ENCODE measurements around the gene ISCU.

The ISCU gene

GRCh38 chr12:108598553-108599250, 36.3 kb downstream of the ISCU start:
- Histone ChIP-seq H3K79me2 (ENCODE audit: insufficient read depth, low read length) (no peaks in the 10 kb centered on the region), H3K4me3 (ENCODE audit: insufficient read depth, low read length, poor library complexity, severe bottlenecking) (no peak overlapping the region), H3K27ac (ENCODE audit: low read depth, low read length) (no peak overlapping the region), H3K27me3 (ENCODE audit: low read length) (no peaks in the 10 kb centered on the region), H3K4me2 (ENCODE audit: low read depth, low read length, poor library complexity, severe bottlenecking) (no peak overlapping the region), H3K36me3 (ENCODE audit: low read length) (no peaks in the 10 kb centered on the region), H3F3A (ENCODE audit: insufficient read depth) (no peaks in the 10 kb centered on the region), H3K9me2 (replicated peaks; ENCODE audit: insufficient read depth, low read length) (no peaks in the 10 kb centered on the region), H3K9me3 (ENCODE audit: insufficient read depth, low read length) (no peaks in the 10 kb centered on the region), H4K20me1 (ENCODE audit: low read depth, low read length) (no peaks in the 10 kb centered on the region), H2AFZ (ENCODE audit: low read depth, low read length, severe bottlenecking) (no peak overlapping the region), H3K9ac (ENCODE audit: low read length) (no peak overlapping the region)
- no peak for TF ChIP-seq CTCF (IDR thresholded peaks at IDR 0.05; ENCODE audit: insufficient read depth, low read length, poor library complexity, severe bottlenecking)
- no peak for TF ChIP-seq EZH2phosphoT487 (conservative IDR thresholded peaks at IDR 0.05; ENCODE audit: low read length)

GRCh38 chr12:108599541-108599940, 37.1 kb downstream of the ISCU start:
- Histone ChIP-seq H3K4me2 (ENCODE audit: low read depth, low read length, poor library complexity, severe bottlenecking) (no peak overlapping the region), H3K9ac (ENCODE audit: low read length) (no peak overlapping the region), H3K36me3 (ENCODE audit: low read length) (no peaks in the 10 kb centered on the region), H3K9me2 (replicated peaks; ENCODE audit: insufficient read depth, low read length) (no peaks in the 10 kb centered on the region), H4K20me1 (ENCODE audit: low read depth, low read length) (no peaks in the 10 kb centered on the region), H3K9me3 (ENCODE audit: insufficient read depth, low read length) (no peaks in the 10 kb centered on the region), H2AFZ (ENCODE audit: low read depth, low read length, severe bottlenecking) (no peak overlapping the region), H3K79me2 (ENCODE audit: insufficient read depth, low read length) (no peaks in the 10 kb centered on the region), H3K27me3 (ENCODE audit: low read length) (no peaks in the 10 kb centered on the region), H3F3A (ENCODE audit: insufficient read depth) (no peaks in the 10 kb centered on the region), H3K4me3 (ENCODE audit: insufficient read depth, low read length, poor library complexity, severe bottlenecking) (no peak overlapping the region), H3K27ac (ENCODE audit: low read depth, low read length) (no peak overlapping the region)
- TF ChIP-seq CTCF (IDR thresholded peaks at IDR 0.05; ENCODE audit: insufficient read depth, low read length, poor library complexity, severe bottlenecking) (no peak), EZH2phosphoT487 (conservative IDR thresholded peaks at IDR 0.05; ENCODE audit: low read length) (no peak)

- Histone ChIP-seq H2AFZ (ENCODE audit: low read depth, low read length, severe bottlenecking) (no peak overlapping the region), H4K20me1 (ENCODE audit: low read depth, low read length) (no peaks in the 10 kb centered on the region), H3K27ac (ENCODE audit: low read depth, low read length) (no peak overlapping the region), H3K4me3 (ENCODE audit: insufficient read depth, low read length, poor library complexity, severe bottlenecking) (no peak overlapping the region), H3K4me2 (ENCODE audit: low read depth, low read length, poor library complexity, severe bottlenecking) (no peak overlapping the region), H3K9me2 (replicated peaks; ENCODE audit: insufficient read depth, low read length) (no peaks in the 10 kb centered on the region), H3K9ac (ENCODE audit: low read length) (no peak overlapping the region), H3K27me3 (ENCODE audit: low read length) (no peaks in the 10 kb centered on the region), H3K79me2 (ENCODE audit: insufficient read depth, low read length) (no peaks in the 10 kb centered on the region), H3F3A (ENCODE audit: insufficient read depth) (no peaks in the 10 kb centered on the region), H3K36me3 (ENCODE audit: low read length) (no peaks in the 10 kb centered on the region), H3K9me3 (ENCODE audit: insufficient read depth, low read length) (no peaks in the 10 kb centered on the region)
- TF ChIP-seq CTCF (IDR thresholded peaks at IDR 0.05; ENCODE audit: insufficient read depth, low read length, poor library complexity, severe bottlenecking) (no peak), EZH2phosphoT487 (conservative IDR thresholded peaks at IDR 0.05; ENCODE audit: low read length) (no peak)
These were observed 37.7 kb downstream of the ISCU start for GRCh38 chr12:108599948-108600701.
